Activated T-helper 17 cell treated with anti-CD3 and anti-CD28 coated beads, Interleukin-2, amount 50 U/mL, for 72 hours (primary cell): ENCODE data around the gene KRTAP4-7. TPM values are rescaled to one million over a fixed set of nuclear protein-coding genes. Genes with fewer than 3 reads are reported as not detected.
"Not testable (repeated sequence)": the region's sequence is repeated elsewhere in the genome, so short reads cannot be mapped to it uniquely, and the experiment has no call there.

Experiments used
- ATAC-seq: fragments of 150-1000 bp; cut with Tn5 transposase; replicated peaks from 2 replicates; pipeline ENCODE4 v1.10.0; 2021; ENCODE audit warnings: mild to moderate bottlenecking, moderate library complexity
- H3K27ac Mint-ChIP-seq: one replicate; pipeline ENCODE4 v1.8.0; 2022; ENCODE audit warnings: mixed read lengths
- H3K27me3 Mint-ChIP-seq: one replicate; pipeline ENCODE4 v1.8.0; 2022; ENCODE audit warnings: mixed read lengths
- H3K36me3 Mint-ChIP-seq: one replicate; pipeline ENCODE4 v1.8.0; 2022; ENCODE audit warnings: low read depth, mild to moderate bottlenecking, mixed read lengths
- H3K4me1 Mint-ChIP-seq: one replicate; pipeline ENCODE4 v1.8.0; 2022; ENCODE audit warnings: mixed read lengths
- H3K4me3 Mint-ChIP-seq: one replicate; pipeline ENCODE4 v1.8.0; 2022; ENCODE audit warnings: mild to moderate bottlenecking, mixed read lengths
- H3K9me3 Mint-ChIP-seq: one replicate; pipeline ENCODE4 v1.8.0; 2022; ENCODE audit warnings: mixed read lengths
- total RNA-seq, 2 donors: library from RNA; stranded (reverse); gene quantifications; one replicate each; pipeline ENCODE4 v1.2.3, GENCODE V29; 2022

The KRTAP4-7 gene
- total RNA-seq, 2 donors from 2014 or later: not detected

DNA sequence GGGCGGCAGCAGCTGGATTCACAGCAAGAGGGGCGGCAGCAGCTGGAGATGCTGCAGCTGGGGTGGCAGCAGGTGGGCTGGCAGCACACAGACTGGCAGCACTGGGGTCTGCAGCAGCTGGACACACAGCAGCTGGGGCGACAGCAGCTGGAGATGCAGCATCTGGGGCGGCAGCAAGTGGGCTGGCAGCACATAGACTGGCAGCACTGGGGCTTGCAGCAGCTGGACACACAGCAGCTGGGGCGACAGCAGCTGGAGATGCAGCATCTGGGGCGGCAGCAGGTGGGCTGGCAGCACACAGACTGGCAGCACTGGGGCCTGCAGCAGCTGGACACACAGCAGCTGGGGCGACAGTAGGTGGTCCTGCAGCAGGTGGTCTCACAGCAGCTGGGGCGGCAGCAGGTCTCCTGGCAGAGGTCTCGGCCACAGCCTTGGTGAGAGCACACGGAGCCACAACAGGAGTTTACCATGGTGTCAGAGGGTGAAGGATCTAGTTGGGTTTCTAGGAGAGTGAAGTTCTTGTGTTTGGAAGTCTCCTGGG lies 34.0 kb downstream of the KRTAP4-7 start, which contains the start of gene KRTAP4-11:
Gene KRTAP4-11, minus strand, starts transcription at position 528 of the 541 bp plus-strand sequence. Its CDS starts 58 bp downstream, at position 470.
- H3K4me3 Mint-ChIP-seq, H3K27me3 Mint-ChIP-seq, H3K9me3 Mint-ChIP-seq, H3K27ac Mint-ChIP-seq, ATAC-seq, H3K36me3 Mint-ChIP-seq: not testable (repeated sequence)
- H3K4me1 Mint-ChIP-seq: peaks cover 12% of the 10 kb centered on the region

DNA sequence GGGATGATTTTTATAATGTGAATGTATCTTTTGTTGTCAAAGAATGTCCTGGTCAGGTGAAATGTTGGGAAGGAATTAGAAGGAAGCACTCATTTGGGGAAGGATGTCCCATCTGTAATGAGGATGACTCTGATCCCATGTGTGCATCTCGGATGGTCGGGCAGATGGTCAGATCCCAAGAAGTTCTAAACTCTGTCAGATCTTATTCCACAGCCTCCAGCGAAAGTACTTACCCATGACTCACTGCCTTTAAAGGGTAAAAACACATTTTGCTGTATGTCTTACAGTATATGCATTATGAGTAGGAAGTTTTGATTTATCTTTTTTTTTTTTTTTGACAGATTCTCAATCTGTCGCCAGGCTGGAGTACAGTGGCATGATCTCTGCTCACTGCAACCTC lies 34.8 kb downstream of the KRTAP4-7 start:
- H3K4me1 Mint-ChIP-seq: peaks cover 19% of the 10 kb centered on the region
- no peak for ATAC-seq

GRCh38 chr17:41119696-41120690 lies 36.0 kb downstream of the KRTAP4-7 start:
- Mint-ChIP-seq H3K4me1 (peaks cover 24% of the 10 kb centered on the region), H3K4me3 (peak overlapping the region; percentile 63), H3K27ac (peak overlapping the region; percentile 83)
- ATAC-seq, H3K36me3 Mint-ChIP-seq, H3K9me3 Mint-ChIP-seq, H3K27me3 Mint-ChIP-seq: not testable (repeated sequence)

More for the DNA sequence above, 34.8 kb downstream of the KRTAP4-7 start:
- no peaks in the 10 kb centered on the region for H3K36me3 Mint-ChIP-seq
- H3K9me3 Mint-ChIP-seq: peaks cover 3% of the 10 kb centered on the region
- H3K27me3 Mint-ChIP-seq: peaks cover 8% of the 10 kb centered on the region
- no peak overlapping the region for H3K4me3 Mint-ChIP-seq
- no peak overlapping the region for H3K27ac Mint-ChIP-seq

DNA sequence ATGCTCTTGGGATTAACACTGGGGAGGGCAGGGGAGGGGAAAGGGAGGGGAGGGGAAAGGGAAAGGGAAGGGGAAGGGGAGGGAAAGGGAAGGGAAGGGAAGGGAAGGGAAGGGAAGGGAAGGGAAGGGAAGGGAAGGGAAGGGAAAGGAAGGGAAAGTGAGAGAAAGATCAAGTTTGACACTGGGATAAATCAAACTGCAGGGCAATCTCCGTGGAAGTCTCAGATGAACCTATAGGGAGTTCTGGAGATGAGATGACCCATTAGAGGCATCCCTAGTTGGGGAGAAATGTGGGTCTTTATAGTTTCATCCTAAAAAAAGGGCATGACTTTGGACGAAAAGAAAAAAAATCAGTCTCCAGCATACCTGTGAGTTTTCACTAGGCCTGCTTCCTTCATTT lies 37.8 kb downstream of the KRTAP4-7 start:
- no peak for ATAC-seq
- Mint-ChIP-seq H3K27ac (no peak overlapping the region), H3K4me3 (no peak overlapping the region), H3K9me3 (peaks cover 3% of the 10 kb centered on the region), H3K36me3 (no peaks in the 10 kb centered on the region), H3K27me3 (peaks cover 5% of the 10 kb centered on the region), H3K4me1 (peaks cover 28% of the 10 kb centered on the region)

DNA sequence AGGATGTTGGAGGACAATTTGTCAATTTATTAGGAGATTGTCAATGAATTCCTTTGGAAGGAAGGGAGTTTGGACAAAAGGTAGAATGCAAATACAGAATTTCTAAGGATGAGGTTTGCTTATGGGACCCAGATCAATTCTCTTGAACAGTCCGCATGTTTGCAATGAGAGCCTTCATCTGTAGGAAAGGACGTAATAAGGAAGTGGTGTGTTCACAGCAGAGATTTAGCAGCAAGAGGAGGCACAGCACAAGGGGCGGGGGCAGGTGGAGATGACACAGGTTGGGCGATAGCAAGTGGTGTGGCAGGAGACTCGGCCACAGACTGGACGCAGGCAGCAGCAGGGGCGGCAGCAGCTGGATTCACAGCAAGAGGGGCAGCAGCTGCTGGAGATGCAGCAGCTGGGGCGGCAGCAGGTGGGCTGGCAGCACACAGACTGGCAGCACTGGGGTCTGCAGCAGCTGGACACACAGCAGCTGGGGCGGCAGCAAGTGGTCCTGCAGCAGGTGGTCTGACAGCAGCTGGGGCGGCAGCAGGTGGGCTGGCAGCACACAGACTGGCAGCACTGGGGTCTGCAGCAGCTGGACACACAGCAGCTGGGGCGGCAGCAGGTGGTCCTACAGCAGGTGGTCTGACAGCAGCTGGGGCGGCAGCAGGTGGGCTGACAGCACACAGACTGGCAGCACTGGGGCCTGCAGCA lies 39.5 kb downstream of the KRTAP4-7 start:
- H3K9me3 Mint-ChIP-seq, H3K27me3 Mint-ChIP-seq, ATAC-seq, H3K36me3 Mint-ChIP-seq: not testable (repeated sequence)
- Mint-ChIP-seq H3K4me1 (peaks cover 28% of the 10 kb centered on the region), H3K4me3 (peak overlapping the region; percentile 27), H3K27ac (peak overlapping the region; percentile 3)

GRCh38 chr17:41123991-41124371 lies 40.0 kb downstream of the KRTAP4-7 start, which contains the start of gene KRTAP4-12:
Gene KRTAP4-12 (minus strand): TSS chr17:41124182. CDS start chr17:41124122, 60 bp downstream.
- H3K9me3 Mint-ChIP-seq, H3K27me3 Mint-ChIP-seq, H3K36me3 Mint-ChIP-seq: not testable (repeated sequence)
- peak within 1 kb of the TSS; percentile 21 for H3K27ac Mint-ChIP-seq
- H3K4me1 Mint-ChIP-seq: peaks cover 28% of the 10 kb centered on the region
- peak; percentile 54 for ATAC-seq
- H3K4me3 Mint-ChIP-seq: peak within 1 kb of the TSS; percentile 27

DNA sequence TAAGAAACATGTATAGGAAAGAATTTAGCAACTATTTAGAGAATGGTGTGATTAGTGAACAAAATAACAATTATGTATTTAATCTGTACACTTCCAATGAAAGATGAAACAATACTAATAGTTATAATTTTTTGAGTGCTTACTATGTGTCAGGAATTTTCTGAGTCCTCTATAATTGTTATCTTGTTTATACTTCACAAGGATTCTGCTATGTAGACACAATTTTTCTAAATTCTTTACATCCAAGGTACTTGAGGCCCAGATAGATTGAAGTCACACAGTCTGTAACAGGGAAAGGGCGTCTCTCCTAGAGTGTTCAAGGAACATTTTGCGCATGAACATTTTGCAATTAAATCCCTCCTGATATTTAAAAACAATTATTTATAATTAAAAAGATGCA lies 41.1 kb downstream of the KRTAP4-7 start:
- Mint-ChIP-seq H3K27ac (no peak overlapping the region), H3K36me3 (no peaks in the 10 kb centered on the region), H3K9me3 (peaks cover 3% of the 10 kb centered on the region), H3K27me3 (no peaks in the 10 kb centered on the region), H3K4me3 (no peak overlapping the region), H3K4me1 (peaks cover 24% of the 10 kb centered on the region)
- no peak for ATAC-seq

GRCh38 chr17:41126412-41126811 lies 42.5 kb downstream of the KRTAP4-7 start:
- Mint-ChIP-seq H3K9me3 (peaks cover 3% of the 10 kb centered on the region), H3K27me3 (no peaks in the 10 kb centered on the region), H3K27ac (no peak overlapping the region), H3K4me1 (peaks cover 17% of the 10 kb centered on the region), H3K36me3 (no peaks in the 10 kb centered on the region), H3K4me3 (no peak overlapping the region)
- no peak for ATAC-seq

GRCh38 chr17:41127371-41127770 lies 43.4 kb downstream of the KRTAP4-7 start:
- Mint-ChIP-seq H3K27me3 (no peaks in the 10 kb centered on the region), H3K27ac (no peak overlapping the region), H3K4me1 (peaks cover 22% of the 10 kb centered on the region), H3K4me3 (no peak overlapping the region), H3K9me3 (peaks cover under 1% of the 10 kb centered on the region), H3K36me3 (no peaks in the 10 kb centered on the region)
- ATAC-seq: no peak

- ATAC-seq: peak; percentile 66
- H3K27me3 Mint-ChIP-seq: no peaks in the 10 kb centered on the region
- H3K4me1 Mint-ChIP-seq: peaks cover 5% of the 10 kb centered on the region
- H3K27ac Mint-ChIP-seq: no peak overlapping the region
- no peak overlapping the region for H3K4me3 Mint-ChIP-seq
- no peaks in the 10 kb centered on the region for H3K36me3 Mint-ChIP-seq
- H3K9me3 Mint-ChIP-seq: no peaks in the 10 kb centered on the region
These were observed 48.0 kb downstream of the KRTAP4-7 start for GRCh38 chr17:41131979-41132378.

DNA sequence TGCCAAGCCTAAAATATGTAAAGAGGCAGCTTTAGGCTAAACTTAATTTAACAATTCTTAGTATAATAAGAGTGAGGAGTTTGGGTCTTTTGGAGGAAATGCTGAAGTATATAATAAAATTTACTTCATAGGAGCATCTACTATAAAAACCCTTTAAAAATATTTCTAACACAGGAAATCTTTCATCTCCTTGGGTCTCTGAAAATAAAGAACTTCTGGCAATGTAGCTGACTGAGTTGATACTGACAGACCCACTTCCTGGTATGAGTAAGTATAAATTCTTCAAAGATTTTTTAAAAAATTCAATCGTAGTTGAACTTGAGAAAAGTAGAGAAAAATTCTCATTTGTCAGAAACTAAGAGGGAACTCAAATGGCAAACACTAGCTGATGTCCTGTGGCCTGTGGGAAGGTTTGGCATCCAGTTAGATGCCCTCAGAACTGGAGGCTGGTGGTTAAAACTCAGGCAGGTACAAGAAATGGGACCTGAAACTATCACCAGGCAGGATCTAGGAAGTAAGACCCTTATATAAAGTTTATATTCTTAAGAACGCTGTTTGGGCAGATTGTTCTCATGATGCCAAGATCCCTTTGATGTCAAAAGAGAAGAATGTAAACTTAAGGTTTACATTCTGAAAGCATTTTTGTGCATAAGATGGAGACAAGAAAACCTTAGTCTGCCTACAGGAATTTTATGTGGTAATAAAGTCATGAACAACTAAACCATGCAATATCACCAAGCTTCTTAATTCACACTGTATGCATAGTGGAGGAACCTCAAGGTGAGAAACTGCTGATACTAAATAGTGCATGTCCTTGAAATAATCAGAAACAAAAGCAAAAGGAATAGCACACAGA lies 50.2 kb downstream of the KRTAP4-7 start:
- Mint-ChIP-seq H3K27me3 (no peaks in the 10 kb centered on the region), H3K9me3 (no peaks in the 10 kb centered on the region), H3K4me3 (no peak overlapping the region), H3K4me1 (peaks cover 5% of the 10 kb centered on the region), H3K36me3 (no peaks in the 10 kb centered on the region), H3K27ac (peak overlapping the region; percentile 60)
- no peak for ATAC-seq
